HG03108 (cell line): ENCODE results near the gene SERPINB1.

Source experiments
- ATAC-seq: cut with Tn5 transposase; IDR thresholded peaks from one replicate; pipeline ENCODE4 v1.9.1; 2021; ENCODE audit warnings: moderate library complexity; ENCODE audit not compliant: unreplicated experiment

SERPINB1 gene

GRCh38 chr6:2795162-2795561, 46.5 kb downstream of the SERPINB1 start:
- ATAC-seq: no peak

- no peak for ATAC-seq
Observed at GRCh38 chr6:2794171-2794730, 47.4 kb downstream of the SERPINB1 start.

- ATAC-seq: no peak
Observed at GRCh38 chr6:2793534-2794151, 48.0 kb downstream of the SERPINB1 start.

GRCh38 chr6:2792330-2793110, 49.1 kb downstream of the SERPINB1 start:
- no peak for ATAC-seq

- no peak for ATAC-seq
Observed at GRCh38 chr6:2791450-2791974, 50.2 kb downstream of the SERPINB1 start.

- no peak for ATAC-seq
Observed at GRCh38 chr6:2790588-2791449, 50.8 kb downstream of the SERPINB1 start.

- ATAC-seq: no peak
Observed at GRCh38 chr6:2786269-2786668, 55.4 kb downstream of the SERPINB1 start.

GRCh38 chr6:2784930-2785329, 56.7 kb downstream of the SERPINB1 start:
- no peak for ATAC-seq

GRCh38 chr6:2784061-2784460, 57.6 kb downstream of the SERPINB1 start:
- no peak for ATAC-seq

GRCh38 chr6:2783188-2783963, 58.3 kb downstream of the SERPINB1 start:
- ATAC-seq: no peak

GRCh38 chr6:2782825-2783187, 58.9 kb downstream of the SERPINB1 start:
- no peak for ATAC-seq

GRCh38 chr6:2782356-2782708, 59.3 kb downstream of the SERPINB1 start:
- no peak for ATAC-seq
